H1 (cell line): ENCODE data around the gene SEMA3F. TPM values are rescaled to one million over a fixed set of nuclear protein-coding genes. Genes with fewer than 3 reads are reported as not detected.

Experiments
- RAD21 ChIP-seq, 2 experiments: IDR thresholded peaks in 1 of 2; conservative IDR thresholded peaks in 1 of 2; 2 replicates each; pipeline ENCODE4 v1.6.1; 2011; ENCODE audit warnings: low read depth in 2 of 2, low read length in 2 of 2, improper control_type of control experiment in 1 of 2, inconsistent platforms in 1 of 2, mild to moderate bottlenecking in 1 of 2, moderate library complexity in 1 of 2
- SIX5 ChIP-seq: IDR thresholded peaks from 2 replicates; pipeline ENCODE4 v1.6.1; 2011; ENCODE audit warnings: mild to moderate bottlenecking, low read depth, low read length
- polyA plus RNA-seq, 7 experiments: library from polyadenylated mRNA; depleted of rRNA in 3 of 7; stranded (reverse) in 5 of 7; unstranded in 2 of 7; fragments of >200 nt in 5 of 7; fragments of 200-250 nt in 2 of 7; gene quantifications; 1 replicate in 5 of 7; 2 replicates in 1 of 7; 4 replicates in 1 of 7; pipeline versions ENCODE4 v1.2.1 to v1.2.3, GENCODE V29; 2011 to 2013; ENCODE audit warnings: missing spikeins in 2 of 7, mixed read lengths in 2 of 7
- total RNA-seq: library from RNA; stranded (reverse); fragmentation: NEBNext Ultra II Directional; extraction: Animal tissue kit (Norgen Biotek cat#: 25700); gene quantifications from 2 replicates; pipeline ENCODE4 v1.2.1, GENCODE V29; 2021
- TF ChIP-seq, protein P1 (sequence below): IDR thresholded peaks from 2 replicates; pipeline ENCODE4 v1.6.1; 2011; ENCODE audit warnings: low read depth, mild to moderate bottlenecking, low read length; ENCODE audit not compliant: insufficient read depth

SEMA3F gene
- total and polyA plus RNA-seq, 2 of the 8 experiments (the other 6 are each of a cell fraction or from before 2014, with no cell fraction given): 20.3 to 37.0 TPM

DNA sequence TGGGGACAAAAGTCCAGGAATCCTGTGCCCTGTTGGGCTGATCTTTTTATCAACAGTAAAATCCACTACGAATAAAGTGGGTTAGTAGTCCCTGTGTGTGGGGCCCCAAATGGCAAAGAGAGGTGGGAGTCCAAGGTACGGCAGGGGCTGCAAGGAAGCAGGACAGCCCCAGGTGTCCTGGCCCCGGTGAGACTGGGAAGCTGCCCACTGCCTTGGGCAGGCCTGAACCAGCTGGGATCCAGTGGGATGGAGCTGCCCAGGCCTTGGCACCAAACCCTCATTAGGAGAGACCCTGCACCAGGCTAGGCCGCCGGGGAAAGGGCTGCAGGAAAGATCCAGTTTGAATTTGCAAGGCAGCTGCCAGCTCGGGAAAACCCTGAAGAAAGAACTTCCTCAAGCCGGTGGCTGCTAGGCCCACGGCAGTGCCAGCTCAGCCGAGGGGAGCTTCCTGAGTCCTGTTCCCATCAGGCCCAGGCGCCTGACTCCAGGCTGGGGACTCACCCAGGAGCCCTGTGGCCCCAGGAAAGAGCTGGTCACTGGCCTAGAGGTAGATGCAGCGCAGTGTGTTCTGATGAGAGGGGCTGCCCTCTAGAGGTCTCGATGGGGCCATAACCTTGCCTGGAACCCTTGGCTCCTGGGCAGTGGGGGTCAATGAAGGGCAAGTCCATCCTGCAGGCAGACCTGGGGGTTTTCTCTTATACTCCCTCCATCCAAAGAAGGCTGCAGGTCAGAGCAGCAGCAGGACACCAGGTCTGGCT is 66.5 kb downstream of the SEMA3F start (continued):
- TF ChIP-seq, protein P1, sequence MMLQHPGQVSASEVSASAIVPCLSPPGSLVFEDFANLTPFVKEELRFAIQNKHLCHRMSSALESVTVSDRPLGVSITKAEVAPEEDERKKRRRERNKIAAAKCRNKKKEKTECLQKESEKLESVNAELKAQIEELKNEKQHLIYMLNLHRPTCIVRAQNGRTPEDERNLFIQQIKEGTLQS: no peak
- TF ChIP-seq SIX5 (no peak), RAD21 (IDR thresholded peaks at IDR 0.05 in 1 of 2, conservative IDR thresholded peaks at IDR 0.05 in 1 of 2; ENCODE audit: low read depth in 2 of 2, low read length in 2 of 2) (peak; percentile 74 to 81)
